Gastrocnemius medialis (tissue), 4 donors: ENCODE results near the gene LIX1. TPM values are rescaled to one million over a fixed set of nuclear protein-coding genes. Genes with fewer than 3 reads are reported as not detected.

Experiments used
- ATAC-seq, 2 donors: fragments of 150-250 bp; one replicate each; pipeline ENCODE4 v1.9.1; 2016
- DNase-seq, 2 donors: peaks; one replicate each; pipeline ENCODE4 v3.0.0-alpha.2; 2019
- H3K27ac ChIP-seq, 4 donors: fragments of 200-600 bp; sonication (generic); 1 replicate in 1 of 4; 2 replicates in 3 of 4; pipeline ENCODE4 v1.5.1; 2016 to 2018; ENCODE audit warnings: mild to moderate bottlenecking in 2 of 4, moderate library complexity in 1 of 4
- H3K27me3 ChIP-seq, 3 donors: fragments of 200-600 bp; sonication (generic) in 2 of 3; 1 replicate in 1 of 3; 2 replicates in 2 of 3; pipeline versions ENCODE4 v1.5.1 to v1.6.0; 2016 to 2019; ENCODE audit warnings: mild to moderate bottlenecking in 1 of 3, moderate library complexity in 1 of 3
- H3K36me3 ChIP-seq, 2 donors: fragments of 200-600 bp; sonication (generic) in 1 of 2; one replicate each; pipeline ENCODE4 v1.5.1; 2017 to 2018
- H3K4me1 ChIP-seq, 2 donors: fragments of 200-600 bp; sonication (generic) in 1 of 2; one replicate each; pipeline ENCODE4 v1.5.1; 2016 to 2017; ENCODE audit warnings: mild to moderate bottlenecking in 2 of 2
- H3K4me3 ChIP-seq, 4 donors: fragments of 200-600 bp; sonication (generic) in 3 of 4; 1 replicate in 1 of 4; 2 replicates in 3 of 4; pipeline ENCODE4 v1.5.1; 2016 to 2019; ENCODE audit warnings: mild to moderate bottlenecking in 2 of 4
- H3K9me3 ChIP-seq, 3 donors: fragments of 200-600 bp; sonication (generic) in 2 of 3; 1 replicate in 1 of 3; 2 replicates in 2 of 3; pipeline ENCODE4 v1.5.1; 2016 to 2019
- CTCF ChIP-seq, 5 experiments: fragments of 450-650 bp in 3 of 5; fragments of 200-600 bp in 2 of 5; sonication (generic) in 2 of 5; IDR thresholded peaks in 4 of 5; conservative IDR thresholded peaks in 1 of 5; 1 replicate in 4 of 5; 2 replicates in 1 of 5; pipeline ENCODE4 v1.5.1; 2016 to 2019; ENCODE audit warnings: antibody characterized with exemption in 5 of 5, mild to moderate bottlenecking in 3 of 5, moderate library complexity in 3 of 5
- POLR2A ChIP-seq, 2 donors: fragments of 450-650 bp; IDR thresholded peaks; one replicate each; pipeline ENCODE4 v1.6.1; 2017; ENCODE audit warnings: antibody characterized with exemption in 2 of 2, mild to moderate bottlenecking in 2 of 2, moderate library complexity in 2 of 2
- in situ Hi-C, 4 donors: fragments of 200-750 bp; cut with MboI; loops; one replicate each; pipeline versions ENCODE4 v1.15.0 to v1.8.0; 2017; ENCODE audit warnings: low sequenced_read_pairs in 4 of 4
- intact Hi-C: fragments of 100-400 bp; cut with DNase I; formaldehyde crosslinking; loops from one replicate; pipeline ENCODE4 v1.15.1; 2023; ENCODE audit warnings: low total_unique reads
- total RNA-seq, 4 donors: library from RNA; depleted of rRNA; stranded (reverse); fragments of >200 nt; gene quantifications; one replicate each; pipeline versions ENCODE4 v1.1.0 to v1.2.3, GENCODE V29; 2016

Gene LIX1
- total RNA-seq, 4 donors from 2014 or later, result not detected

- H3K36me3 ChIP-seq, result no peaks in the 10 kb centered on the region
- H3K4me3 ChIP-seq, result no peak overlapping the region
- DNase-seq, result no peak
- H3K4me1 ChIP-seq, result no peaks in the 10 kb centered on the region
- intact Hi-C loops (loop anchor here (5.0 kb wide), 1 partner anchor 119 kb away; no protein-coding TSS in a partner anchor), in situ Hi-C loops (no loop called here)
- H3K27me3 ChIP-seq, result no peaks in the 10 kb centered on the region
- H3K27ac ChIP-seq, result no peak overlapping the region
- H3K9me3 ChIP-seq, result no peaks in the 10 kb centered on the region
- ATAC-seq, result no peak
- TF ChIP-seq CTCF (IDR thresholded peaks at IDR 0.05 in 4 of 5, conservative IDR thresholded peaks at IDR 0.05 in 1 of 5) (no peak), POLR2A (IDR thresholded peaks at IDR 0.05) (no peak)
Measured at GRCh38 chr5:97043511-97043910, 98.9 kb downstream of the LIX1 start.

GRCh38 chr5:97042996-97043395, 99.4 kb downstream of the LIX1 start:
- Histone ChIP-seq H3K27ac (no peak overlapping the region), H3K36me3 (no peaks in the 10 kb centered on the region), H3K27me3 (no peaks in the 10 kb centered on the region), H3K9me3 (no peaks in the 10 kb centered on the region), H3K4me1 (no peaks in the 10 kb centered on the region), H3K4me3 (no peak overlapping the region)
- intact Hi-C loops (loop anchor here (5.0 kb wide), 1 partner anchor 119 kb away; no protein-coding TSS in a partner anchor), in situ Hi-C loops (no loop called here)
- ATAC-seq (no peak), DNase-seq (no peak)
- TF ChIP-seq CTCF (IDR thresholded peaks at IDR 0.05 in 4 of 5, conservative IDR thresholded peaks at IDR 0.05 in 1 of 5), result no peak
- TF ChIP-seq POLR2A (IDR thresholded peaks at IDR 0.05), result no peak

Other genes starting within 250 kb of the LIX1 start
- gene LNPEP, start 206.5 kb downstream of the LIX1 start, total RNA-seq, result 10 to 100 TPM; 31.9 to 48.7 (median 33.1) TPM
- 10 to 100 TPM in 3 of 4 donors, 1 to 10 TPM in 1; 9.8 to 34.4 (median 17.3) TPM for gene RIOK2, start 40.6 kb upstream of the LIX1 start, total RNA-seq